Psoas muscle (tissue), 8 donors: ENCODE data around the gene ACP3. TPM values are rescaled to one million over a fixed set of nuclear protein-coding genes. Genes with fewer than 3 reads are reported as not detected.
"Not testable (repeated sequence)": the region's sequence is repeated elsewhere in the genome, so short reads cannot be mapped to it uniquely, and the experiment has no call there.

Experiments
- ATAC-seq, 4 donors: fragments of 200-7000 bp; cut with Tn5 transposase; one replicate each; pipeline ENCODE4 v1.9.1; 2020; ENCODE audit warnings: moderate library complexity in 3 of 4, mild to moderate bottlenecking in 2 of 4
- DNase-seq, 2 donors: peaks; one replicate each; pipeline ENCODE4 v3.0.0-alpha.2; 2020
- H3K27ac ChIP-seq: fragments of 200-600 bp; one replicate; pipeline ENCODE4 v1.8.0; 2022
- H3K27me3 ChIP-seq, 3 donors: fragments of 200-600 bp in 1 of 3; one replicate each; pipeline versions ENCODE4 v1.6.1 to v1.8.0; 2013 to 2022; ENCODE audit warnings: low read length in 2 of 3, mild to moderate bottlenecking in 2 of 3, moderate library complexity in 1 of 3; ENCODE audit not compliant: insufficient read depth in 3 of 3
- H3K36me3 ChIP-seq, 2 donors: fragments of 200-600 bp in 1 of 2; one replicate each; pipeline versions ENCODE4 v1.6.1 to v1.8.0; 2013 to 2022; ENCODE audit warnings: low read depth in 1 of 2, mild to moderate bottlenecking in 1 of 2, moderate library complexity in 1 of 2; ENCODE audit not compliant: insufficient read depth in 1 of 2
- H3K4me1 ChIP-seq: fragments of 200-600 bp; one replicate; pipeline ENCODE4 v1.8.0; 2022
- H3K4me3 ChIP-seq: fragments of 200-600 bp; one replicate; pipeline ENCODE4 v1.8.0; 2022; ENCODE audit warnings: mild to moderate bottlenecking
- H3K9me3 ChIP-seq: fragments of 200-600 bp; one replicate; pipeline ENCODE4 v1.8.0; 2022
- WGBS, 3 donors: extraction: QIAGEN DNeasy Blood & Tissue Kit; methylation state at CpG; one replicate each; pipeline versions ENCODE4 v1.1.6 to v1.1.7; 2013; 5-methylcytosine and 5-hydroxymethylcytosine counted together
- intact Hi-C, 2 donors: fragments of 100-400 bp; cut with DNase I; formaldehyde crosslinking; loops; one replicate each; pipeline versions ENCODE4 v1.11.0 to v1.14.2; 2022
- polyA plus RNA-seq, 3 donors: library from polyadenylated mRNA; stranded (reverse); fragments of 200-250 nt; gene quantifications; one replicate each; pipeline ENCODE4 v1.2.3, GENCODE V29; 2013
- total RNA-seq, 4 donors: library from RNA; stranded (reverse); fragmentation: NEBNext Ultra II Directional in 2 of 4; extraction: Animal tissue kit (Norgen Biotek cat#: 25700) in 2 of 4; gene quantifications; one replicate each; pipeline versions ENCODE4 v1.2.1 to v1.2.4, GENCODE V29; 2021 to 2023
- TF ChIP-seq, protein P1 (sequence below): fragments of 200-600 bp; IDR thresholded peaks from one replicate; pipeline ENCODE4 v1.8.0; 2022; ENCODE audit warnings: antibody characterized with exemption
- donor health status: healthy with polysubstance abuse.
- donor health status: DM: no; HTN: no; CAD: no; lungs with moderate emphysema.
- donor health status: Bipolar disorder and iron deficiency.
- donor health status: healthy.
- donor health status: DM: yes; HTN: yes; CAD: no.
- donor health status: DM: no; HTN: no; CAD: no.
- donor health status: DM: no; HTN: no; CAD: no.
- donor health status: DM: yes; HTN: yes; CAD: no.

The ACP3 gene
- total and polyA plus RNA-seq, 7 donors: 0.04 to 0.86 (median 0.09) TPM; not detected in 1

DNA sequence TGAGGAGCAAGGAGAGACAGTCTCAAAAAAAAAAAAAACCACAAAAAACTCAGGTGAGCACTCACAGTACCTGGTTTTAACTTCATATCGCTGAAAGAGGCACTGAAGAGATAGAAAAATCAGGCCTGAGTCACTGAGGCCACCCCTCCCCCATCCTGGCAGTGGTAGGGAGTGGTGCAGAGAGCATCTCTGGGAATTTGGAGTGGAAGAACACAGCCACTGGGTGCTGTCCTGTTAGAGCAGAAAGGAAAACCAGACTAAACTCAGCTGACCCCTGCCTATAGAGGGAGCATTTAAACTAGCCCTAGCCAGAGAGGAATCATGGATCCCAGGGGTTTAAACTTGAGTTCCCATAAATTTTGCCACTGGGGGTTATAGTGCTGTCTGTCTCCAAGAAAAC is 77.9 kb downstream of the ACP3 start:
- no peak for ATAC-seq
- TF ChIP-seq, protein P1, sequence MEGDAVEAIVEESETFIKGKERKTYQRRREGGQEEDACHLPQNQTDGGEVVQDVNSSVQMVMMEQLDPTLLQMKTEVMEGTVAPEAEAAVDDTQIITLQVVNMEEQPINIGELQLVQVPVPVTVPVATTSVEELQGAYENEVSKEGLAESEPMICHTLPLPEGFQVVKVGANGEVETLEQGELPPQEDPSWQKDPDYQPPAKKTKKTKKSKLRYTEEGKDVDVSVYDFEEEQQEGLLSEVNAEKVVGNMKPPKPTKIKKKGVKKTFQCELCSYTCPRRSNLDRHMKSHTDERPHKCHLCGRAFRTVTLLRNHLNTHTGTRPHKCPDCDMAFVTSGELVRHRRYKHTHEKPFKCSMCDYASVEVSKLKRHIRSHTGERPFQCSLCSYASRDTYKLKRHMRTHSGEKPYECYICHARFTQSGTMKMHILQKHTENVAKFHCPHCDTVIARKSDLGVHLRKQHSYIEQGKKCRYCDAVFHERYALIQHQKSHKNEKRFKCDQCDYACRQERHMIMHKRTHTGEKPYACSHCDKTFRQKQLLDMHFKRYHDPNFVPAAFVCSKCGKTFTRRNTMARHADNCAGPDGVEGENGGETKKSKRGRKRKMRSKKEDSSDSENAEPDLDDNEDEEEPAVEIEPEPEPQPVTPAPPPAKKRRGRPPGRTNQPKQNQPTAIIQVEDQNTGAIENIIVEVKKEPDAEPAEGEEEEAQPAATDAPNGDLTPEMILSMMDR: no peak
- no peak overlapping the region for H3K27ac ChIP-seq
- no peaks in the 10 kb centered on the region for H3K9me3 ChIP-seq
- H3K36me3 ChIP-seq: no peaks in the 10 kb centered on the region
- H3K4me3 ChIP-seq: no peak overlapping the region
- no peak for DNase-seq
- no peaks in the 10 kb centered on the region for H3K27me3 ChIP-seq
- WGBS, 3 donors: 72 to 85% (median 75%) methylated on average over 1 of the region's 1 CpG
- H3K4me1 ChIP-seq: no peaks in the 10 kb centered on the region
- intact Hi-C loops: loop anchor here in 1 of 2 donors (5.0 kb wide), 2 partner anchors 43 to 138 kb away; no protein-coding TSS in a partner anchor

DNA sequence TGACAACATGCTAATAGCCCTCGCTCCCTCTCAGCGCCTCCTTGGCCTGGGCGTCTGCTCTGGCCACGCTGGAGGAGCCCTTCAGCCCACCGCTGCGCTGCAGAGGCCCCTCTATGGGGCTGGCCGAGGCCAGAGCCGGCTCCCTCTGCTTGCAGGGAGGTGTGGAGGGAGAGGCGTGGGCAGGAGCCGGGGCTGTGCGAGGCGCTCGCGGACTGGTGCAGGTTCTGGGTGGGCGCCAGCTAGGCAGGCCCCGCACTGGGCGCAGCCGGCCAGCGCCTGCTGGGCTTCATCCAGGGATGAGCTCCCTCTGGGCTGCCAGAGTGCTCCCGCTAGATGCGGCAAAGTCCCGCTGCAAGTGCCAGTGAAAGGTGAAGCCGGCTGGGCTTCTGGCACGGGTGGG is 79.0 kb downstream of the ACP3 start:
- intact Hi-C loops: loop anchor here in 1 of 2 donors (5.0 kb wide), 2 partner anchors 44 to 139 kb away; no protein-coding TSS in a partner anchor
- Histone ChIP-seq H3K4me3 (no peak overlapping the region), H3K9me3 (no peaks in the 10 kb centered on the region), H3K27me3 (no peaks in the 10 kb centered on the region), H3K36me3 (no peaks in the 10 kb centered on the region), H3K27ac (no peak overlapping the region), H3K4me1 (no peaks in the 10 kb centered on the region)
- ATAC-seq: no peak
- WGBS, 3 donors: 88 to 95% (median 94%) methylated on average over 23 to 24 of the region's 24 CpGs
- TF ChIP-seq, protein P1: no peak
- no peak for DNase-seq

DNA sequence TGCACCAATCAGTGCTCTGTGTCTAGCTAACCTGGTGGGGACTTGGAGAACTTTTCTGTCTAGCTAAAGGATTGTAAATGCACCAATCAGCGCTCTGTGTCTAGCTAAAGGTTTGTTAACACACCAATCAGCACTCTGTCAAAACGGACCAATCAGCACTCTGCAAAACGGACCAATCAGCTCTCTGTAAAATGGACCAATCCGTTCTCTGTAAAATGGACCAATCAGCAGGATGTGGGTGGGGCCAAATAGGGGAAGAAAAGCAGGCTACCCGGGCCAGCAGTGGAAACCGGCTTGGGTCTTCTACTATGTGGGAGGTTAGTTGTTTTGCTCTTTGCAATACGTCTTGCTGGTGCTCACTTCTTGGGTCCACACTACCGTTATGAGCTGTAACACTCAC is 79.6 kb downstream of the ACP3 start:
- H3K9me3 ChIP-seq, DNase-seq, H3K4me3 ChIP-seq, H3K27ac ChIP-seq, H3K36me3 ChIP-seq, H3K4me1 ChIP-seq, H3K27me3 ChIP-seq, ATAC-seq: not testable (repeated sequence)
- 81 to 90% (median 90%) methylated on average over 8 of the region's 8 CpGs for WGBS, 3 donors
- intact Hi-C loops: loop anchor here in 1 of 2 donors (5.0 kb wide), 2 partner anchors 44 to 139 kb away; no protein-coding TSS in a partner anchor

DNA sequence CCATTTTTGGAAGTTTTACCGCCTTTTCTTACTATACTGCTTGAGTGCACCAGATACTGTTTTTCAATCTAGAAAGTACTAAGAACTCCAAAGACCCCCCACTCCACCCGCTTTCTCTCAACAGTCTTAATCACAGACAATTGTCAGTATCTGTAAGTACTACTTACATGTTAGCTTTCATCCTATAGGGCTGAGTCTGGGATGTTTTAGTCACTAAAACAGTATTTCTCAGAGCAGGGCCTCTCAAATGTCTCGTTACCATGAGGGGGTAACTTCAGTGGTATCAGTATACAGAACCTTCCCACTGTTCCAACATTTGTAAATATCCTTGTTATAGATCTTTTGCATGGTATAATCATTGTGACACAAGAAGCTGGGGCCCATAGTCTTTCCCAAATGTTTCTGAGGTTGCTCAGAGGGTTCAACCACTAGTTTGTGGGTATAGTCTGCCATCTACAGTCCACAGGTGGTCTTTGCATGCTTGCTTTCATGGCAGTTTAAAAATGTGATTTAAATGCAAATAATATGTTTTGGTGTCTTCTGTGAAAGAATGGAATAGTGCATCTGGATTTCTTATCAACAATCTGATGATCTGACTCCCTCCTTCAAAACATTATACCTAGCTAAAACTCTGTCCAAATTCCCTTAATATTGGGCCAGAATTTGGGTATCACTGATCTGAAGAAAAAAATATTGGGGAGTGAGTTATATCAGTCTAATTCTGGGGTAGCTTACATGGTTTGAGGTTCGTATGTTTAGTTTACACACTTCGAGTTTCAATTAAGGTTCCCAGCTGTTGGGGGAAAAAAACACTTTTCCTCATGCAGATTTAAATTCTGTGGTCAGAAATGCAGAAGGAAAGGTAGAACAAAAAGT is 82.1 kb downstream of the ACP3 start:
- ATAC-seq: peak in 3 of 4 donors; percentile 56 to 63 (median 57)
- Histone ChIP-seq H3K27ac (no peak overlapping the region), H3K36me3 (no peaks in the 10 kb centered on the region), H3K4me3 (no peak overlapping the region), H3K4me1 (no peaks in the 10 kb centered on the region), H3K27me3 (no peaks in the 10 kb centered on the region), H3K9me3 (no peaks in the 10 kb centered on the region)
- no peak for DNase-seq
- intact Hi-C loops: loop anchor here in 1 of 2 donors (5.0 kb wide), 2 partner anchors 47 to 142 kb away; no protein-coding TSS in a partner anchor
- TF ChIP-seq, protein P1: peak; percentile 70
- 66 to 69% (median 66%) methylated on average over 5 of the region's 5 CpGs for WGBS, 3 donors

DNA sequence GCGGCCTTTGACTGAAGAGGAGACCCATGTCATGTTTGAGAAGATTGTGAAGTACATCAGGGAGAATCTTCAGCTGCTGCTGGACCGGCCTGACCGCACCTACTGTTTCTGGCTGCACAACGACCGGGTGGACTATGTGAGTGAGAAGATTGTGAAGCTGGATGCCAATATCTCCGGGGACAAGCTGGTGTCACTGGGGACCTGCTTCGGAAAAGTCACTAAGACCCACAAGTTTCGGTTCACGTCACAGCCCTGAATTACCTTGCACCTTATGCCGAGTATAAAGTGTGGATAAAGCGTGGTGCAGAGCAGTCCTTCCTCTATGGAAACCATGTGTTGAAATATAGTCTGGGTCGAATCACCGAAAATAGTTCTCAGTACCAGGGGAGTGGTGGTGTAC is 84.0 kb downstream of the ACP3 start:
- DNase-seq (no peak), ATAC-seq (no peak)
- 86 to 89% (median 89%) methylated on average over 13 of the region's 13 CpGs for WGBS, 3 donors
- TF ChIP-seq, protein P1: no peak
- no peaks in the 10 kb centered on the region for H3K36me3 ChIP-seq
- no peaks in the 10 kb centered on the region for H3K9me3 ChIP-seq
- no peak overlapping the region for H3K4me3 ChIP-seq
- H3K27ac ChIP-seq: no peak overlapping the region
- H3K4me1 ChIP-seq: no peaks in the 10 kb centered on the region
- no peaks in the 10 kb centered on the region for H3K27me3 ChIP-seq
- intact Hi-C loops: no loop called here
